Erythroblast (primary cell): Measurements from ENCODE around the gene LLGL2.

Source experiments
- GATA1 ChIP-seq: IDR thresholded peaks from 2 replicates; pipeline ENCODE4 v1.6.1; 2011; ENCODE audit warnings: low read depth, mild to moderate bottlenecking, control low read depth, low read length, moderate library complexity
- POLR2A ChIP-seq: IDR thresholded peaks from 2 replicates; pipeline ENCODE4 v1.6.1; 2011; ENCODE audit warnings: mild to moderate bottlenecking, low read length

- no peak for TF ChIP-seq POLR2A
- TF ChIP-seq GATA1 = no peak
Measured at GRCh38 chr17:75570772-75571171, 45.3 kb downstream of the LLGL2 start.
